GM10266 (cell line): Measurements from ENCODE around the gene BNIP3.

Experiments used
- DNase-seq: peaks from one replicate; pipeline ENCODE4 v3.0.0; 2012; ENCODE audit errors: extremely low spot score
- CTCF ChIP-seq: IDR thresholded peaks from 2 replicates; pipeline ENCODE4 v1.5.1; 2012; ENCODE audit warnings: mild to moderate bottlenecking, low read depth; ENCODE audit not compliant: control insufficient read depth, insufficient read depth; ENCODE audit errors: missing control alignments

BNIP3 gene

GRCh38 chr10:131948501-131948900 is 33.2 kb downstream of the BNIP3 start:
- no peak for TF ChIP-seq CTCF

GRCh38 chr10:131947631-131948347 is 33.9 kb downstream of the BNIP3 start:
- no peak for DNase-seq
- no peak for TF ChIP-seq CTCF

More at GRCh38 chr10:131948501-131948900, 33.2 kb downstream of the BNIP3 start:
- no peak for DNase-seq

GRCh38 chr10:131946880-131947279 is 34.8 kb downstream of the BNIP3 start:
- no peak for DNase-seq
- TF ChIP-seq CTCF = no peak

- DNase-seq = no peak
- no peak for TF ChIP-seq CTCF
Observed at GRCh38 chr10:131946321-131946751, 35.4 kb downstream of the BNIP3 start.

- DNase-seq = no peak
- TF ChIP-seq CTCF = no peak
Observed at GRCh38 chr10:131944976-131945695, 36.6 kb downstream of the BNIP3 start.

GRCh38 chr10:131944412-131944811 is 37.3 kb downstream of the BNIP3 start:
- TF ChIP-seq CTCF = no peak
- no peak for DNase-seq

- TF ChIP-seq CTCF = peak; percentile 44
- no peak for DNase-seq
Observed at GRCh38 chr10:131943021-131943814, 38.5 kb downstream of the BNIP3 start.
